Loucy (cell line): ENCODE data around the gene BRD4.

Experiments used
- H2AFZ ChIP-seq: fragments of 200-600 bp; sonication (generic); 2 replicates; pipeline ENCODE4 v1.6.0; 2016; ENCODE audit warnings: antibody characterized with exemption, mild to moderate bottlenecking, low read length, moderate library complexity
- H3F3A ChIP-seq: fragments of 200-600 bp; 2 replicates; pipeline ENCODE4 v1.6.0; 2016; ENCODE audit warnings: antibody characterized with exemption, low read depth, mild to moderate bottlenecking
- H3K27me3 ChIP-seq: fragments of 200-600 bp; sonication (generic); 2 replicates; pipeline ENCODE4 v1.6.1; 2014; ENCODE audit warnings: low read length, mild to moderate bottlenecking; ENCODE audit not compliant: insufficient read depth, poor library complexity, severe bottlenecking
- H3K36me3 ChIP-seq: fragments of 200-600 bp; sonication (generic); 2 replicates; pipeline ENCODE4 v1.6.1; 2016; ENCODE audit warnings: low read length; ENCODE audit not compliant: insufficient read depth
- H3K4me1 ChIP-seq: fragments of 200-600 bp; sonication (generic); 2 replicates; pipeline ENCODE4 v1.5.1; 2014; ENCODE audit warnings: low read length, mild to moderate bottlenecking; ENCODE audit not compliant: insufficient read depth, poor library complexity, severe bottlenecking
- H3K4me2 ChIP-seq: fragments of 200-600 bp; sonication (generic); 2 replicates; pipeline ENCODE4 v1.6.0; 2014; ENCODE audit warnings: antibody characterized with exemption, low read length, low read depth, mild to moderate bottlenecking; ENCODE audit not compliant: poor library complexity, severe bottlenecking
- H3K4me3 ChIP-seq: fragments of 200-600 bp; sonication (generic); 2 replicates; pipeline ENCODE4 v1.5.1; 2014; ENCODE audit warnings: low read length, mild to moderate bottlenecking, mixed read lengths; ENCODE audit not compliant: poor library complexity, severe bottlenecking
- H3K79me2 ChIP-seq: fragments of 200-600 bp; sonication (generic); 2 replicates; pipeline ENCODE4 v1.6.1; 2014; ENCODE audit warnings: low read length; ENCODE audit not compliant: insufficient read depth
- H3K9ac ChIP-seq: fragments of 200-600 bp; sonication (generic); 2 replicates; pipeline ENCODE4 v1.6.0; 2014; ENCODE audit warnings: mild to moderate bottlenecking, low read depth, low read length, moderate library complexity; ENCODE audit not compliant: poor library complexity, severe bottlenecking
- H3K9me2 ChIP-seq: fragments of 200-600 bp; sonication (generic); replicated peaks from 2 replicates; pipeline ENCODE4 v1.6.1; 2016; ENCODE audit warnings: low read depth, low read length, mixed read lengths
- H3K9me3 ChIP-seq: fragments of 200-600 bp; sonication (generic); 2 replicates; pipeline ENCODE4 v1.6.1; 2014; ENCODE audit warnings: mild to moderate bottlenecking, antibody characterized with exemption, low read length, low read depth; ENCODE audit not compliant: insufficient read depth
- H4K20me1 ChIP-seq: fragments of 200-600 bp; sonication (generic); 2 replicates; pipeline ENCODE4 v1.6.0; 2014; ENCODE audit warnings: antibody characterized with exemption, low read length, mild to moderate bottlenecking; ENCODE audit not compliant: insufficient read depth, poor library complexity, severe bottlenecking
- EZH2phosphoT487 ChIP-seq: fragments of 200-600 bp; IDR thresholded peaks from 2 replicates; pipeline ENCODE4 v1.6.1; 2018; ENCODE audit warnings: antibody characterized with exemption, mild to moderate bottlenecking, moderate library complexity, borderline replicate concordance
- TF ChIP-seq, protein P1 (sequence below): fragments of 200-600 bp; sonication (generic); conservative IDR thresholded peaks from 2 replicates; pipeline ENCODE4 v1.5.1; 2014; ENCODE audit warnings: mild to moderate bottlenecking, antibody characterized with exemption, low read length

BRD4 gene

DNA sequence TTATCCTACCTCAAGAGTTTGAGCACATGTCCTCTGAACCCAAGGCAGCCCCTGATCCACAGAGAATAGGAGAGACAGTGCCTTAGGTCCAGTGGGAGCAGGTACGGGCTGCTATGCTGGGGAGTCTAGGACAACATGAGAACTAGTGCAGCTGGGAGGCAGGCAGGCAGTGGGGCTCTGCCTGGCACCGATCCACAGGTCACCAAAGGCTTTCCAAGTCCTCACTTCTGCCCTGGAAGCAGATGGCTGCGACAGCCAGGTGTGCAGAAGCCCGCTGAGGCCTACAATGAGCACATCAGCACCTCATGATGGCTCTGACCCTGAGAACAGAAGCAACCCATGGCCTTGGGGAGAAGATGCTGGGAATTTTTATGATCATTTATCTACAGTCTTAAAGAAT, 70.3 kb downstream of the BRD4 start:
- no peaks in the 10 kb centered on the region for H3K9me3 ChIP-seq
- no peaks in the 10 kb centered on the region for H3F3A ChIP-seq
- H3K9me2 ChIP-seq = no peaks in the 10 kb centered on the region
- TF ChIP-seq, protein P1, sequence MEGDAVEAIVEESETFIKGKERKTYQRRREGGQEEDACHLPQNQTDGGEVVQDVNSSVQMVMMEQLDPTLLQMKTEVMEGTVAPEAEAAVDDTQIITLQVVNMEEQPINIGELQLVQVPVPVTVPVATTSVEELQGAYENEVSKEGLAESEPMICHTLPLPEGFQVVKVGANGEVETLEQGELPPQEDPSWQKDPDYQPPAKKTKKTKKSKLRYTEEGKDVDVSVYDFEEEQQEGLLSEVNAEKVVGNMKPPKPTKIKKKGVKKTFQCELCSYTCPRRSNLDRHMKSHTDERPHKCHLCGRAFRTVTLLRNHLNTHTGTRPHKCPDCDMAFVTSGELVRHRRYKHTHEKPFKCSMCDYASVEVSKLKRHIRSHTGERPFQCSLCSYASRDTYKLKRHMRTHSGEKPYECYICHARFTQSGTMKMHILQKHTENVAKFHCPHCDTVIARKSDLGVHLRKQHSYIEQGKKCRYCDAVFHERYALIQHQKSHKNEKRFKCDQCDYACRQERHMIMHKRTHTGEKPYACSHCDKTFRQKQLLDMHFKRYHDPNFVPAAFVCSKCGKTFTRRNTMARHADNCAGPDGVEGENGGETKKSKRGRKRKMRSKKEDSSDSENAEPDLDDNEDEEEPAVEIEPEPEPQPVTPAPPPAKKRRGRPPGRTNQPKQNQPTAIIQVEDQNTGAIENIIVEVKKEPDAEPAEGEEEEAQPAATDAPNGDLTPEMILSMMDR = no peak
- no peak for TF ChIP-seq EZH2phosphoT487
- H3K36me3 ChIP-seq = peaks cover 98% of the 10 kb centered on the region
- no peak overlapping the region for H3K9ac ChIP-seq
- no peaks in the 10 kb centered on the region for H3K27me3 ChIP-seq
- no peak overlapping the region for H2AFZ ChIP-seq
- no peaks in the 10 kb centered on the region for H3K4me1 ChIP-seq
- H3K79me2 ChIP-seq = peaks cover 12% of the 10 kb centered on the region; the same call in 1 of the 2 replicates
- H3K4me3 ChIP-seq = no peak overlapping the region
- H3K4me2 ChIP-seq = no peak overlapping the region
- H4K20me1 ChIP-seq = peaks cover 48% of the 10 kb centered on the region

DNA sequence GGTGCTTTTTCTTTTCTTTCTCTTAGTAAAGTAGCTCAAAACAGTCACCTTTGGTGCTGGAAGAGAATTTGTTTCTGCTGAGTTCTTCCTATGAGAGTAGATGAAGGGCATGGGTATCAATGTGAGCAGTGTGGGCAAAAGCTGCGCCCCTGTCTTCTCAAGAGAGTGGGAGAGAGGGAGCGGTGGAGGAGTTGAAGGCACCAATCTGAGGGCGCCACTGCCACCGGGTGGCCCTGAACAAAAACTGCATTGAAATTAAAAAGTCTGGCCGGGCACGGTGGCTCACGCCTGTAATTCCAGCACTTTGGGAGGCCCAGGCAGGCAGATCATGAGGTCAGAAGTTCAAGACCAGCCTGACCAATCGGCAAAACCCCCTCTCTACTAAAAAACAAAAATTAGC, 71.4 kb downstream of the BRD4 start:
- H3K36me3 ChIP-seq = peaks cover 98% of the 10 kb centered on the region
- H3F3A ChIP-seq = no peaks in the 10 kb centered on the region
- H3K9me3 ChIP-seq = no peaks in the 10 kb centered on the region
- H3K79me2 ChIP-seq = peaks cover 4% of the 10 kb centered on the region; the same call in 1 of the 2 replicates
- H3K9me2 ChIP-seq = no peaks in the 10 kb centered on the region
- no peak for TF ChIP-seq EZH2phosphoT487
- TF ChIP-seq, protein P1 = peak; percentile 47
- H3K27me3 ChIP-seq = no peaks in the 10 kb centered on the region
- H2AFZ ChIP-seq = no peak overlapping the region
- no peak overlapping the region for H3K9ac ChIP-seq
- H3K4me3 ChIP-seq = no peak overlapping the region
- H4K20me1 ChIP-seq = peaks cover 42% of the 10 kb centered on the region
- no peak overlapping the region for H3K4me2 ChIP-seq
- H3K4me1 ChIP-seq = no peaks in the 10 kb centered on the region

DNA sequence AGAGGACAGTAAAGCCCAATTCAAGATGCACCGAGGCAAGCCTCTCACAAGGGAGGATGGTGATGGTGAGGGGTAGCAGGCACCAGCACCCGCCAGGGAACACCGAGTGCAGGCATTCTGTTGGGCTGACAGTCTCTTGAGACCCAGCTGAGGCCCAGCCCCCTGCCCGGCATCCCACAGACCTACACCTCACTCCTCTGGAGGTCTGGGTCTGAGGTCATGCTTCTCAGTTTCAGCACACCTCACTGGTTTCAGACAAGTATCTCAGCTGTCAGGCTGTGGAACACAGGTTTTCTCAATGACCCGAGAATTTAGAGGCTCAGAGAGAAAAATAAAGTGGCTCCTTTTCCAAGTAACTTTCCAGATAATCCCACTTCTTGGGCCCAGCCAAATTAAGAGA, 72.4 kb downstream of the BRD4 start:
- H3K9ac ChIP-seq = no peak overlapping the region
- no peaks in the 10 kb centered on the region for H3K79me2 ChIP-seq
- no peak overlapping the region for H3K4me3 ChIP-seq
- H3K36me3 ChIP-seq = peaks cover 98% of the 10 kb centered on the region
- H2AFZ ChIP-seq = no peak overlapping the region
- no peaks in the 10 kb centered on the region for H3K4me1 ChIP-seq
- no peak overlapping the region for H3K4me2 ChIP-seq
- H3K27me3 ChIP-seq = no peaks in the 10 kb centered on the region
- H4K20me1 ChIP-seq = peaks cover 32% of the 10 kb centered on the region
- no peaks in the 10 kb centered on the region for H3F3A ChIP-seq
- no peaks in the 10 kb centered on the region for H3K9me3 ChIP-seq
- H3K9me2 ChIP-seq = no peaks in the 10 kb centered on the region
- no peak for TF ChIP-seq EZH2phosphoT487
- TF ChIP-seq, protein P1 = no peak
